Omental fat pad (tissue), 4 donors: ENCODE data around the gene HTRA3. TPM values are rescaled to one million over a fixed set of nuclear protein-coding genes. Genes with fewer than 3 reads are reported as not detected.

Experiments used
- ATAC-seq: fragments of 150-250 bp; one replicate; pipeline ENCODE4 v1.9.1; 2016; ENCODE audit warnings: mild to moderate bottlenecking, moderate library complexity; ENCODE audit not compliant: low FRiP score
- DNase-seq: peaks from one replicate; pipeline ENCODE4 v3.0.0-alpha.2; 2019; ENCODE audit warnings: low spot score
- total RNA-seq, 4 donors: library from RNA; depleted of rRNA; stranded (reverse); fragments of >200 nt; gene quantifications; one replicate each; pipeline ENCODE4 v1.1.0, GENCODE V29; 2016
- TF ChIP-seq, protein P1 (sequence below), 3 donors: fragments of 450-650 bp; IDR thresholded peaks; one replicate each; pipeline ENCODE4 v1.5.1; 2016 to 2017; ENCODE audit warnings: antibody characterized with exemption in 3 of 3, mild to moderate bottlenecking in 3 of 3, moderate library complexity in 2 of 3

The HTRA3 gene
- total RNA-seq, 4 donors from 2014 or later: 15.8 to 147 (median 23.3) TPM

DNA sequence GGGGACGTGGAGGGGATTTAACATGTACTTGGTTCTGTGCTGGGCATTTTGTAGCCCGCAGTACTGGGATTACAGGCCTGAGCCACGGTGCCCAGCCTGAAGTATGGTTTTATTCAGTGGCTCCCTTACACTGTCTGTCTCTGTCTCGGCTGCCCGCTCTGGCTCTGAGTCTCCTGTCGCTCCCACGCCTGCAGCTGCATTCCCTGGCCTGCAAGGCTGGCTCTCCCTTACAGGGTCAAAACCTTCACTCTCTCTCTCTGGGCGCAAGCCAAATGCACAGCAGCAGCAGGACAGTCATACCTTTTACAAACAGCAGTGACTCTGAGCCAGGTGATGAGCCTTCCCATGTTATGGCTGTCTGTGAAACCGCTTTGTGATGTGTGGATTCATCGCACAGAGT lies 72.1 kb downstream of the HTRA3 start:
- TF ChIP-seq, protein P1, sequence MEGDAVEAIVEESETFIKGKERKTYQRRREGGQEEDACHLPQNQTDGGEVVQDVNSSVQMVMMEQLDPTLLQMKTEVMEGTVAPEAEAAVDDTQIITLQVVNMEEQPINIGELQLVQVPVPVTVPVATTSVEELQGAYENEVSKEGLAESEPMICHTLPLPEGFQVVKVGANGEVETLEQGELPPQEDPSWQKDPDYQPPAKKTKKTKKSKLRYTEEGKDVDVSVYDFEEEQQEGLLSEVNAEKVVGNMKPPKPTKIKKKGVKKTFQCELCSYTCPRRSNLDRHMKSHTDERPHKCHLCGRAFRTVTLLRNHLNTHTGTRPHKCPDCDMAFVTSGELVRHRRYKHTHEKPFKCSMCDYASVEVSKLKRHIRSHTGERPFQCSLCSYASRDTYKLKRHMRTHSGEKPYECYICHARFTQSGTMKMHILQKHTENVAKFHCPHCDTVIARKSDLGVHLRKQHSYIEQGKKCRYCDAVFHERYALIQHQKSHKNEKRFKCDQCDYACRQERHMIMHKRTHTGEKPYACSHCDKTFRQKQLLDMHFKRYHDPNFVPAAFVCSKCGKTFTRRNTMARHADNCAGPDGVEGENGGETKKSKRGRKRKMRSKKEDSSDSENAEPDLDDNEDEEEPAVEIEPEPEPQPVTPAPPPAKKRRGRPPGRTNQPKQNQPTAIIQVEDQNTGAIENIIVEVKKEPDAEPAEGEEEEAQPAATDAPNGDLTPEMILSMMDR (IDR thresholded peaks at IDR 0.05): no peak
- ATAC-seq: peak; percentile 62

DNA sequence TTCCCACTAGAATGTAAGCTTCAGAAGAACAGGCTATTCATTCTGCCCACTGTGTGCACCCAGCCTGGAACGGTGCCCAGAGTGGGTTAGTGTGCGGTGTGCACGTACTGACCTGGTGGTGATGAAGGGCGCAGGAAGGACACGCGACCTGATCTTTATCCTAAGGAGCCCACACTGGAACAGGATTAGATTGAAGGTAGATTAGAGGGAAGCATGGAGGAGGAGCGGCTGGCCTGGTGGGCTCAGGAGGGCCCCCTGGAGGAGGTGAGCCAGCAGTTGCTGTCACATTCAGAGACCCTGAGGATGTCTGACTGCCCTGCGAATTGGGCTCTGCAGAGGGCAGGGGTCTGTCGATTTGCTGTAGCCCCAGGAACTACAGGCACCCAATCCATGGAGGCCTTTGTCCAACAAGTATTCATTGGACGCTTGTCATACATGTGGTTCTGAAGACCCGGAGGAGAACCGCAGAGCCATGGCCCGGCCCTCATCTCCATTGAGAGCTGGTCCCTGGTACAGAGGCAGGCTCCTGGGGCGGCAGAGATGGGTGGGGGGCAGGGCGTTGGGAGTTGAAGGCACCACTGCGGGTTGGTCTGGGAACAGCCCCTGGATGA lies 73.2 kb downstream of the HTRA3 start:
- TF ChIP-seq, protein P1 (IDR thresholded peaks at IDR 0.05): no peak
- DNase-seq (no peak), ATAC-seq (no peak)

More for the DNA sequence above, 72.1 kb downstream of the HTRA3 start:
- DNase-seq: no peak

DNA sequence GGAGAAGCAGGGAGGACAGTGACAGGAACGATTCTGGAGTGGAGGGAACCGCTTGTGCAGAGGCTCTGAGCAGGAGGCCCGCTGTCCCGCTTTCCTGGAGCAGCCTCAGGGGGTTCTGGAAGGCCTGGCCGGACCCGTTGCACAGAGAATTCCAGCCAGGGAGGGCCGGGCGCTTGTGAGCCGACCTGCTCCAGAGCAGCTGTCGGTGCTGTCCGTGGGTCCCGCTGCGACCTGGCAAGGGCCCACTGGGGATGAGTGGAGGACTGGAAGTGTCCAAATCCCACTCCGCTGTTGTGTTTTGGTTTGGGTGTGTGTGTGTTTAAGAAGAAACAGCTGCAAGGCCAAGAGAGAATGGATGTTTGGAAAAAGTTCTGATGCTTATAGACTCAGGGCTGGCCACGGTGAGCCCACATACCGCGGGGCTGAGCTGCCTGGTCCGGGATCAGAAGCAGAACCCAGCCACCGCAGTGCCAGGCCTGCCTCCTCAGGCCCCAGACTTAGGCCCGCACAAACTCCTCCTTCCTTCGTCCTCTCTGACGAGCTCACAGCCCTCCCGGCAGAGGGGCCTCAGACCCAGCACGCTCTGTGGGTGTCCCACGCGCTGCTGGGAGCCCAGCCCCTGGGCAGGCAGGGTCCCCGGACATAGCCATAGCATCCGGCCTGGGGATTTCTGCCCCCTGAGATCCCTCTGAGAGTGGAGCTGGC lies 73.9 kb downstream of the HTRA3 start:
- no peak for ATAC-seq
- no peak for DNase-seq
- TF ChIP-seq, protein P1 (IDR thresholded peaks at IDR 0.05): no peak

DNA sequence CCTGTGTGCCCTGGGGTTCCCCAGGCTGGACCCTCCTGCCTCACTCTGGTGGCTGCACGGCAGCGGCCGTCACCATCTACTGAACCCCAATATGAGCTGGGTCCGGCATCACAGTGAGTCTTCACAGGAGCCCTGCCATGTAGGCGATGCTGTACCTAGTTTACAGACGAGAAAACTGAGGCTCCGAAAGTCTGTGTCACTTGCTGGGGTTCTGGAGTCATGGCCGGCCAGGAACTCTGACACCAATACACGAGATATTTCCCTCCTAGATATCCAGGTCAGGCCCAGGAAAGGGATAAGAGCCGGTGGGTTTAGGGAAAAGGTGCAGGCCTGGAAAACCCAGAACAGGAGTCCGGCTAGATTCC lies 74.4 kb downstream of the HTRA3 start:
- ATAC-seq (no peak), DNase-seq (no peak)
- TF ChIP-seq, protein P1 (IDR thresholded peaks at IDR 0.05): no peak

DNA sequence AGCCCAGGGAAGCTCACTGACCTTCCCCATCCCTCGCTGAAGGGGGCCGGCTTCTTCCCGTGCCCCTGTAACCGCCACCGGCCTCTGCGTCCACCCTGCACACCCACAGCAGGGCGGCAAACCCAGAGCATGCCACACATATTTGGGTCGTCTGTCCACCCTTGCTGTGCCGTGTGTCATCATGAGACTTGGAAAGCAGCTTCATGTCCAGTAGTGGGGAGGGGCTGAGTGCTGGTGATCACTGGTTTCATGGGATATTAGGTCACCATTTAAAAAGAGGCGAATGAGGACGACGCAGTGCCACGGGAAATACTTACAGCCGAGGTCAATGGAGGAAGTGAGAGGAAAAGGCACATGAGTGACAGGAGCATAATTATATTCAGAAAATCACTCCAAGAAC lies 74.8 kb downstream of the HTRA3 start:
- ATAC-seq: no peak
- TF ChIP-seq, protein P1 (IDR thresholded peaks at IDR 0.05): no peak
- DNase-seq: no peak

DNA sequence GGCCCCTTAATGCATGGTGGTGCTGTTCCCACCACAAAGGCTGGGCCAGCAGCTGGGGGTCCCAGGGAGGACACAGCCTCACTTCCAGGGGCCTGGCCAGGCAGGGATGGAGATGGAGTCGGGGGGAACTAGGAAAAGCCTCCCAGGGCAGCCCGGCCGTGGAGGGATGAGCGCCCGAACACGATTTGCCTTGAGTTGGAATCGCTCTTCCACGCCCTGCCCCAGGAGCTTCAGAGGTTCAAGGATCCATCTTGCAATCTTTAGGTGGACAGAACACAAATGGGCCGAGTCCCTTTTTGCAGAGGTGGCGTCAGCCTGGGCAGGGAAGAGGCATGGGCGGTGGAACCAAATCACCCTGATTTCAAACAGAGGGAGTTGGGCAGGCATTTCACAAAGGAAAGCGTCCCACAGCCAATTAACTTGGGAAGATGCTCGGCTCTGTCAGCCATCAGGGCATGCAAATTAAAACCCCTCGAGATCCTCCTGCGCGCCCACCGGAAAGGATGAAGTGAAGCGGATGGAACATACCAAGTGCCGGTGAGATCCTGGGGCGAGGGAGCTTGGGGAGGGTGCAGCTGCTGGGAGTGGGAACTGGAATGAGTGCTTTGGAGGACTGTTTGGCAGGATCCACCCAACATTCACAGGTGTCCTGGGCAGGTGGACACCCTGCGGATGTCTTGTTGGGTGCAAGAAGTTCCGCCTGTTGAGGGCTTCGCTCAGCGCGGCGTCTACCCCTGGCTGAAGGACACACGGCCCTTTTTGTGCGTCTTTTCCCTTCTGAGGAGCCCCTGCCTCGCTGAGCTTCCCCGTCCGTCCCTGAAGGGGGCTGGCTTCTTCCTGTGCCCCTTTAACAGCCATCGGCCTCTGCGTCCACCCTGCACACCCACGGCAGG lies 75.7 kb downstream of the HTRA3 start:
- no peak for DNase-seq
- no peak for ATAC-seq
- TF ChIP-seq, protein P1 (IDR thresholded peaks at IDR 0.05): no peak
